Chondrocyte (in vitro differentiated cells): ENCODE results near the gene ASPDH. TPM values are rescaled to one million over a fixed set of nuclear protein-coding genes. Genes with fewer than 3 reads are reported as not detected.
"Not testable (repeated sequence)": the region's sequence is repeated elsewhere in the genome, so short reads cannot be mapped to it uniquely, and the experiment has no call there.

Source experiments
- DNase-seq: peaks from one replicate; pipeline ENCODE4 v3.0.0; 2021; ENCODE audit warnings: mixed read lengths, low spot score
- H3K27ac Mint-ChIP-seq: one replicate; pipeline ENCODE4 v1.8.0; 2021; ENCODE audit warnings: mild to moderate bottlenecking, moderate library complexity, mixed read lengths; ENCODE audit not compliant: unreplicated experiment
- H3K27me3 Mint-ChIP-seq: 2 replicates; pipeline ENCODE4 v1.8.0; 2021; ENCODE audit warnings: low read depth, mixed read lengths
- H3K36me3 Mint-ChIP-seq: 2 replicates; pipeline ENCODE4 v1.8.0; 2021; ENCODE audit warnings: low read depth, mixed read lengths
- H3K4me1 Mint-ChIP-seq: 2 replicates; pipeline ENCODE4 v1.8.0; 2021; ENCODE audit warnings: low read depth, mild to moderate bottlenecking, mixed read lengths
- H3K4me3 Mint-ChIP-seq: one replicate; pipeline ENCODE4 v1.8.0; 2021; ENCODE audit warnings: mild to moderate bottlenecking, moderate library complexity, mixed read lengths; ENCODE audit not compliant: unreplicated experiment
- H3K9me3 Mint-ChIP-seq: 2 replicates; pipeline ENCODE4 v1.8.0; 2021; ENCODE audit warnings: low read depth, mixed read lengths
- total RNA-seq: library from RNA; stranded (reverse); gene quantifications from 3 replicates; pipeline ENCODE4 v1.2.1, GENCODE V29; 2021
- TF ChIP-seq, protein P1 (sequence below): fragments of 200-600 bp; sonication (generic); IDR thresholded peaks from 2 replicates; pipeline ENCODE4 v1.5.0; 2021; ENCODE audit warnings: antibody characterized with exemption, mild to moderate bottlenecking, moderate library complexity

ASPDH gene
- total RNA-seq, 1 donor from 2014 or later = not detected

DNA sequence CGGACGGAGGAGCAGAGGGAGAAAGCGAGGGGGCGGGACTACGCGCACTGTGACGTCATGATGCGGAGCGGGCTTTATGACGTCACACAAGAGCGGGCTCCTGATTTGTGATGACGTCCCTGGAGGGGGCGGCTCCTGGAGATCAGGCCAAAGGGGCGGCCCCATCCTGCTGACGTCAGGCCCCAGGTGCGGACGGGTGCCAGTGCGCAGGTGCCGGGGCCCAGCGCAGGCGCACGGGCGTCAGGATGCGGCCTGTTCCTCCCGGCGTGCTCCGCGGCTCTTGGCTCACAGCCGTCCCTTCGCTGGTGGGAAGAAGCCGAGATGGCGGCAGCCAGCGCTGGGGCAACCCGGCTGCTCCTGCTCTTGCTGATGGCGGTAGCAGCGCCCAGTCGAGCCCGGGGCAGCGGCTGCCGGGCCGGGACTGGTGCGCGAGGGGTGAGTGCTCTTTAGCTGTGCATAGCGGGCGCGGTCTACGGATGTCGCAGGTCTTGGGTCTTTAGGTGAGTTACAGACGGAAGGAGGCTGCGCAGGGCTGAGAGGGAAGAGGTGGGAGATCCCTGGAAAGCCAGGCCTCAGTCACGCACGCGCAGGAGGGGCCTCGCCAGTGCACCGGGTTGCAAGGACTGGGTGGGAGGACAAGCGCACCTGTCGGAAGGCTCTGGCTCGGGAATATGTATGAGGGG, 37.3 kb downstream of the ASPDH start, which contains the start of the genes EMC10 and GARIN5A:
Gene EMC10, plus strand, starts transcription at position 284 of the 683 bp plus-strand sequence. Its CDS starts 38 bp downstream, at position 322.
Gene GARIN5A, minus strand, starts transcription at position 625 of the 683 bp plus-strand sequence. Its CDS starts 460 bp downstream, at position 165.
- Mint-ChIP-seq H3K9me3 (no peaks in the 10 kb centered on the region), H3K27me3 (no peaks in the 10 kb centered on the region), H3K4me1 (peaks cover 18% of the 10 kb centered on the region), H3K27ac (peak within 1 kb of the TSS; percentile 87), H3K4me3 (peak within 1 kb of the TSS; percentile 97), H3K36me3 (peaks cover 8% of the 10 kb centered on the region)
- TF ChIP-seq, protein P1, sequence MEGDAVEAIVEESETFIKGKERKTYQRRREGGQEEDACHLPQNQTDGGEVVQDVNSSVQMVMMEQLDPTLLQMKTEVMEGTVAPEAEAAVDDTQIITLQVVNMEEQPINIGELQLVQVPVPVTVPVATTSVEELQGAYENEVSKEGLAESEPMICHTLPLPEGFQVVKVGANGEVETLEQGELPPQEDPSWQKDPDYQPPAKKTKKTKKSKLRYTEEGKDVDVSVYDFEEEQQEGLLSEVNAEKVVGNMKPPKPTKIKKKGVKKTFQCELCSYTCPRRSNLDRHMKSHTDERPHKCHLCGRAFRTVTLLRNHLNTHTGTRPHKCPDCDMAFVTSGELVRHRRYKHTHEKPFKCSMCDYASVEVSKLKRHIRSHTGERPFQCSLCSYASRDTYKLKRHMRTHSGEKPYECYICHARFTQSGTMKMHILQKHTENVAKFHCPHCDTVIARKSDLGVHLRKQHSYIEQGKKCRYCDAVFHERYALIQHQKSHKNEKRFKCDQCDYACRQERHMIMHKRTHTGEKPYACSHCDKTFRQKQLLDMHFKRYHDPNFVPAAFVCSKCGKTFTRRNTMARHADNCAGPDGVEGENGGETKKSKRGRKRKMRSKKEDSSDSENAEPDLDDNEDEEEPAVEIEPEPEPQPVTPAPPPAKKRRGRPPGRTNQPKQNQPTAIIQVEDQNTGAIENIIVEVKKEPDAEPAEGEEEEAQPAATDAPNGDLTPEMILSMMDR = peak; percentile 14
- DNase-seq = peak; percentile 95

DNA sequence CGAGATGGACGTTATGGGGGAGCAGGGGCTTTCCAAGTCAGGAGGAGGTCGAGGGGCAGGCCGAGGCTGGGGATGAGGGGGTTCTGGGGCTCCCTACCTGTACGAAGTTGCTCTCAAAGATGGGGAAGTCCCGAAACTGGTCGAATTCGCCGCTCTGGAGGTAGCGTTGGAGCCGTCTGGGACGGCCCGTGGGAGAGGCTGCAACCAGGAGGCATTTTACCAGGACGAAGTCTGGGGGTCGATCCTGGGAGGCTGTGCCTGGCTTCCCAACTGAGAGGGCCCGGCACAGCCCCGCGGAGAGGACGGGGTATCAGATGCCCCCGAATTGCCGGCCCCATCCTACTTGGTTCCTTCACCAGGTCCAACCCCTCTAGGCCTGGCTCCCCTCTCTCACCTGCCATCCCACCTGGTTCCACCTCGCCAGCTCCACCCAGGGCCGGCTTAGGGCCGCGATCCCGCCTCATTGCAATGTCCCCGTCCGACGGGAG, 37.9 kb downstream of the ASPDH start:
- Mint-ChIP-seq H3K27me3 (no peaks in the 10 kb centered on the region), H3K4me1 (peaks cover 18% of the 10 kb centered on the region), H3K4me3 (peak overlapping the region; percentile 97), H3K27ac (peak overlapping the region; percentile 41), H3K36me3 (peaks cover 5% of the 10 kb centered on the region), H3K9me3 (no peaks in the 10 kb centered on the region)
- no peak for DNase-seq
- TF ChIP-seq, protein P1 = no peak

DNA sequence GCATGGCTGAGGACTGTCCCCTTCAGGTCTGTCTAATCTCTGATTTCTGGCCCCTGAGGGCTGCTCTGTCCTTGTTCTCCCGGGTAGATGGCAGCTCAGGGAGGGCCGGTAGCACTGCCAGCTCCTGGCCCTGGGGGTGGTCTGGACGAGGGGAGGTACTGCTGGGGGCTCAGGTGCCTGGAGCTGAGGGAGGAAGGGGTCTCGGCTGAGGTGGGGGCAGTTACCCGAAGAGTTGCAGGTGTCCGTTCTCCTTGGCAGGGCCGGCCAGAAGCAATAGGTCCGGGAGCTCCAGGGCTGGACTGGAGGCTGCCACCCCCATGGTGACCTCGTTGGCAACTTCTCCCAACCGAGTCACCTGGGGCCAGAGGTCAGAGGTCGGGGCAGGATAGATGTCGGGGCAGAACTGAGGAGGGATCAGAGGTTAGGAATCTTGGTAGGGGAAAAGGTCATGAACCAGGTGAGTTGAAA, 38.6 kb downstream of the ASPDH start:
- no peaks in the 10 kb centered on the region for H3K27me3 Mint-ChIP-seq
- H3K27ac Mint-ChIP-seq = no peak overlapping the region
- H3K36me3 Mint-ChIP-seq = peaks cover 4% of the 10 kb centered on the region
- H3K4me1 Mint-ChIP-seq = peaks cover 18% of the 10 kb centered on the region
- TF ChIP-seq, protein P1 = no peak
- H3K9me3 Mint-ChIP-seq = no peaks in the 10 kb centered on the region
- peak overlapping the region; percentile 42 for H3K4me3 Mint-ChIP-seq
- DNase-seq = peak; percentile 83

GRCh38 chr19:50473336-50473735, 40.4 kb downstream of the ASPDH start:
- not testable (repeated sequence) for H3K4me3 Mint-ChIP-seq, H3K27ac Mint-ChIP-seq
- H3K4me1 Mint-ChIP-seq = peaks cover 16% of the 10 kb centered on the region

DNA sequence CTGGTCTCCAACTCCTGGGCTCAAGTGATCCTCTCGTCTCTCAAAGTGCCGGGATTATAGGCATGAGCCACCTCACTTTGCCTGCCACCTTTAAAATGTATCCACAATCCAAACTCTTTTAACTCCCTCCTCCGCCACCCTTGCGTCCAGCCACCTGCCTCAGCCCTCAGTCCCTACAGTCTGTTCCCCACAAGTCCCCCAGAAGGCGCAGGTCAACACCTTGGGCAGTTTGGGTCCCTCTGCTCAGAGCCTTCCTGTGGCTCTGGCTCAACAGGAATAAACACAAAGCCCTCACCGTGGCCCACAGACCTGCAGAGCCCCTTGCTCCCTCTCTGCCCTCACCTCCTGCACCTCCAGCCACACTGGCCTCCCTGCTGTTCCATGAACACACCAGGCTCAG, 44.9 kb downstream of the ASPDH start:
- TF ChIP-seq, protein P1 = no peak
- Mint-ChIP-seq H3K36me3 (no peaks in the 10 kb centered on the region), H3K27me3 (peaks cover 4% of the 10 kb centered on the region), H3K4me1 (no peaks in the 10 kb centered on the region), H3K27ac (no peak overlapping the region), H3K9me3 (no peaks in the 10 kb centered on the region), H3K4me3 (no peak overlapping the region)
- DNase-seq = no peak

More at GRCh38 chr19:50473336-50473735, 40.4 kb downstream of the ASPDH start:
- H3K36me3 Mint-ChIP-seq, H3K9me3 Mint-ChIP-seq, H3K27me3 Mint-ChIP-seq: not testable (repeated sequence)
- peak; percentile 41 for DNase-seq
